Hematopoietic multipotent progenitor cell treated with erythropoietin and hydrocortisone succinate and interleukin-3 and kit ligand, for 6 days (in vitro differentiated cells): Measurements from ENCODE around the gene LYZ.
"Not testable (repeated sequence)": the region's sequence is repeated elsewhere in the genome, so short reads cannot be mapped to it uniquely, and the experiment has no call there.

Experiments used
- DNase-seq: peaks from one replicate; pipeline ENCODE4 v3.0.0-alpha.2; 2015

The LYZ gene

DNA sequence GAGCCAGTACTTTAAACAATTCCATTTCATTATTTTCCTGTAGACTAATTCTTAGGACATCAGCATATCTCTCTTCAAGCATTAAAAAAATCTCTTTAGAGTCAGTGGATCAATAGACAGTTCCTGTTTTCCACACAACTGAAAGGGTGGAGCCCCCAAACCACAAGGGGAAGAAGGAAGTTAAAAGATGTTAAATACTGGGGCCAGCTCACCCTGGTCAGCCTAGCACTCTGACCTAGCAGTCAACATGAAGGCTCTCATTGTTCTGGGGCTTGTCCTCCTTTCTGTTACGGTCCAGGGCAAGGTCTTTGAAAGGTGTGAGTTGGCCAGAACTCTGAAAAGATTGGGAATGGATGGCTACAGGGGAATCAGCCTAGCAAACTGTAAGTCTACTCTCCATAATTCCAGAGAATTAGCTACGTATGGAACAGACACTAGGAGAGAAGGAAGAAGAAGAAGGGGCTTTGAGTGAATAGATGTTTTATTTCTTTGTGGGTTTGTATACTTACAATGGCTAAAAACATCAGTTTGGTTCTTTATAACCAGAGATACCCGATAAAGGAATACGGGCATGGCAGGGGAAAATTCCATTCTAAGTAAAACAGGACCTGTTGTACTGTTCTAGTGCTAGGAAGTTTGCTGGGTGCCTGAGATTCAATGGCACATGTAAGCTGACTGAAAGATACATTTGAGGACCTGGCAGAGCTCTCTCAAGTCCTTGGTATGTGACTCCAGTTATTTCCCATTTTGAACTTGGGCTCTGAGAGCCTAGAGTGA lies at the start of gene LYZ:
LYZ (plus strand) TSS at position 220 of the 777 bp plus-strand sequence; CDS start at position 248, 28 bp downstream.
- DNase-seq = peak; percentile 69

DNA sequence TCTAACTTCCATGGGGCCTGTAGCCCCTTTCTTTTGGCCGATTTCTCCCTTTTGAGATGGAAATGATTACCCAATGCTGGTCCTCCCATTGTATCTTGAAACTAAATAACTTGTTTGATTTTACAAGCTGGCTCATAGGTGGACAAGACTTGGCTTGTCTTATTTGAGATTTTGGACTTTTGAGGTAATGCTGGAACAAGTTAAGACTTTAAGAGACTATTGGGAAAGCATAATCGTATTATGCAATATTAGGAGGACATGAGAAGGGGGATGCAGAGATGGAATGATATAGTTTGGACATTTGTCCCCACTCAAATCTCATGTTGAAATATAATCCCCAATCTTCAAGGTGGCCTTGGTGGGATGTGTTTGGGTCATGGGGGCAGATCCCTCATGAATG lies 49.2 kb upstream of the LYZ start:
- no peak for DNase-seq

DNA sequence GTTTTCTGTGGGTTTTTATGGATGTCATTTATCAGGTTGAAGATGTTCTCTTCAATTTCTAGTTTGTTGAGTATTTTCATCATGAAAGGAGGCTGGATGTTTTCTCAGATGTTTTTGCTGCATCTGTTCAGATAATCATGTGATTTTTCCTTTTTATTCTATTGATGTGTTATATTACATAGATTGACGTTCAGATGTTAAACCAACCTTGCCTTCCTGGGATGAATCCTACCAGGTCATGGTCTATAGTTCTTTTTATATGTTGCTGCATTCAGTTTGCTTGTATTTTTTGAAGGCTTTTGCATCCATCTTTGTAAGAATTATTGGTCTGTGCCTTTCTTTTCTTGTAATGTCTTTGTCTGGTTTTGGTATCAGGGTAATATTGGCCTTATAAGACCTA lies 43.9 kb upstream of the LYZ start:
- DNase-seq = no peak

DNA sequence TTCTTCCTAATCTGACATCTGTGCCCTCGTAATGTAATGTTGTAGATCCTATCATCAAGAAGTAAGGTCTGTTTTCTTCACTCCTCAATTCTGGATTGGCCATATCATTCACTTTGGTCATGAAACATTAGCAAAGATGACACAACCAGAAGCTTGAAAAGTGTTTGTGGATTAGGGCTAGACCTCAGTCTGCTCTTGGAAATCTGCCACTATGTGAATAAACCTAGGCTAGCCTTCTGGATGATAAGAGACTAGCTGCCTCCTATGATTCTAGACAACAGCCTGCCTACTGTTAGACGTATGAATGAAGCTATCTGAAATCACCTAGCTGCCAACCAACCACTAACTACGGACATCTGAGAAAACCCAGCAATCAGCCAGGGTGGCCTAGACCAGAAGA lies 38.7 kb upstream of the LYZ start:
- DNase-seq = peak; percentile 72

DNA sequence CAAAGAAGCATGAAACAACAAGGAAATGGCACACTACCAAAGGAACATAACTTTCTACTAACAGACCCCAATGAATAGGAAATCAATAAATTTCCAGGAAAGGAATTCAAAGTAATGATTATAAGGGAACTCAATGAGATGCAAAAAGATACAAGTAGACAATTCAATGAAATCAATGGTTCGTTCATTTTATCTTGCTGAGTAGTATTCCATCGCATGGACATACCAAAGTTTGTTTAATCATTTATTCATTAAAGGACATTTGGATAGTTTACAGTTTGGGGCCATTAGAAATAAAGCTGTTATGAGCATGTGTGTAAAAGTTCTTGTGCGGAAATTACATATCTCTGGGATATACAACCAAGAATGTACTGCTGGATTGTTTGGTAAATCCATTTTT lies 35.0 kb upstream of the LYZ start:
- no peak for DNase-seq

DNA sequence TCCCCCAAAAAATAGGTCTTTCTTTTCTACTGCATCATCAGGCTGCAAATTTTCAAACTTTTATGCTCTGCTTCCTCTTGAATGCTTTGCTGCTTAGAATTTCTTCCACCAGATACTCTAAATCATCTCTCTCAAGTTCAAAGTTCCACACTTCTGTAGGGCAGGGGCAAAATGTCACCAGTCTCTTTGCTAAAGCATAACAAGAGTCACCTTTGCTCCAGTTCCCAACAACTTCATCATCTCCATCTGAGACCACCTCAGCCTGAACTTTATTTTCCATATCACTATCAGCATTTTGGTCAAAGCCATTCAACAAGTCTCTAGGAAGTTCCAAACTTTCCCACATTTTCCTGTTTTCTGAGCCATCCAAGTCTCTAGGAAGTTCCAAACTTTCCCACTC lies 31.4 kb upstream of the LYZ start:
- not testable (repeated sequence) for DNase-seq

DNA sequence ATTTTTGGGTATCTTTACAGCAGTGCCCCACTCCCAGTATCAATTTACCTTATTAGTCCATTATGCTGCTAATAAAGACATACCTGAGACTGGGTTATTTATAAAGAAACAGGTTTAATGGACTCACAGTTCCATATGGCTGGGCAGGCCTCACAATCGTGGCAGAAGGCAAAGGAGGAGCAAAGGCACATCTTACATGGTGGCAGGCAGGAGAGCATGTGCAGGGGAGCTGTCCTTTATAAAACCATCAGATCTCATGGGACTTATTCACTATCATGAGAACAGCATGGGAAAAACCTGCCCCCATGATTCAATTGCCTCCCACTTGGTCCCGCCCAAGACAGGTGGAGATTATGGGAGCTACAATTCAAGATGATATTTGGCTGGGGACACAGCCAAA lies 30.9 kb upstream of the LYZ start:
- DNase-seq = not testable (repeated sequence)

DNA sequence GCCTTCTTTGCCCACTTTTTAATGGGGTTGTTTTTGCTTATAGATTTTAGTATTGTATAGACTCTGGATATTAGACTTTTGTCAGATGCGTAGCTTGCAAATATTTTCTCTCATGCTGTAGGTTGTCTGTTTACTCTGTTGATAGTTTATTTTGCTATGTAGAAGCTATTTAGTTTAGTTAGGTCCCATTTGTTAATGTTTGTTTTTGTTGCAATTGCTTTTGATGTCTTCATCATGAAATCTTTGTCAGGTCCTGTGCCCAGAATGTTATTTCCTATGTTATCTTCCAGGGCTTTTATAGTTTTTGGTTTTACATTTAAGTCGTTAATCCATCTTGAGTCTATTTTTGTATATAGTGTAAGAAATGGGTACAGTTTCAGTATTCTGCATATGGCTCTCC lies 30.0 kb upstream of the LYZ start:
- no peak for DNase-seq

DNA sequence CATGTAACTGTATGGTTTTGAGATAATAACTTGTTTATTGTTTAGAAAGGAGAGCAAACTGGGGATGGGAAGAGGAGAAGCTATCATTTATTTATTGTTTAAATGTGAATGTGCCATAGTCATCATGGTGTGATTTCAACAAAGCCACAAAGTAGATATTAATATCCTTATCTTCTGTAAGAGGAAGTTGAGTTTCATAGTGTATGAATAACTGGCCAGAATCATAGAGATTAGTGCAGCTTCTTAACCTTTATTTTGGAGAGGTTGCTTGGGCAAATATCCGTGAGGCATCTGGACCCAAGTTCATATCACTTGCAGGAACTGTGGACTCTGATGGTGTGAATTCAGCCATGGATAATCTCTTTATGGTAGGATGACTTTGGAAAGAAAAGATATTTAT lies 26.8 kb upstream of the LYZ start:
- DNase-seq = peak; percentile 64

DNA sequence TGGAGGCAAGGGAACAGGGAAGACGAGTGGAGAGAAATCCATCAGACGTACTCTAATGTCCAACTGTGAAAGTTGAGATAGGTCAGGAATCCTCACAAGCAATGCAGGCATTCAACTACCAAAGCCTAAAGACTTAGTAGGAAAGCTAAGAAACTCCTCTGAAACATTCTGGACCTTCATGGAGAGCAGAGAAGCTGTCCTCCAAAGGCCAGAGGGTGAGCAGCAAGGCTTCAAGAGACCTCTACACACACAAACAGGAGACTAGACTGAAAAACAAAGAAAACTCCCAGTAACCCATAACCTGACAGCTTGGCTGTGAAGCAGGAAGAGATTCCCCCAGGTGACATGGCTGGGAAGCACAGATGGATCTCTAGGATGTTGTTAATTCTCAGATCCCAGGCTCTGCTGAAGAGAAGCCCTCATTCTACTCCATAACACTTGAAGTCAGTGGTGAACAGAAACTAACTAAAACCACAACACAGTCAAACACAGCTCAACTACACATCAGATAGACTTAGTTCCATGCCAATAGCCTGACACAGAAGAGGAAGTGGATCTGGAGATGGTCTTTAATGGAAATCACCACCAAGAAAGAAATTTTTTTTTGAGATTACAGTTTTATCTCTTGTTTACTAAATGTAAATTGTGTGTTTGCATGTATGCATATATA lies 23.2 kb upstream of the LYZ start:
- peak; percentile 61 for DNase-seq

DNA sequence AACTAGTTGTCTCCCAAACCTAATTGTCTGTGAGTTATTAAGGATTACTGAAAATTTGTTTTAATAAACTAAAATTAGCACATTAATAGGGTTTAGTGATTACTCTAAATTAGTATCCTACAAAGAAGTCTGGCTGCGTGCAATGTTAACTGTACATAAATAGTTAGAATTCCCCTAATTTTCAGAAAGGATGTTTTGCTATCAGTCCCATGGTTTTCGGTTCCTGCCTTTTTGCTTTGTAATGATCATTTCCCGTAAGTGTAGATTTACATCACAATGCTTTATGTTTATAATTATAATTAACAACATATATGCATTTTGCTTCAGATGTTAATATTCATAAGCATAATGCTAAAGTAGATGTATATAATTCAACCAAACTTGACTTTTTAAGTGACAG lies 19.8 kb upstream of the LYZ start:
- DNase-seq = no peak

DNA sequence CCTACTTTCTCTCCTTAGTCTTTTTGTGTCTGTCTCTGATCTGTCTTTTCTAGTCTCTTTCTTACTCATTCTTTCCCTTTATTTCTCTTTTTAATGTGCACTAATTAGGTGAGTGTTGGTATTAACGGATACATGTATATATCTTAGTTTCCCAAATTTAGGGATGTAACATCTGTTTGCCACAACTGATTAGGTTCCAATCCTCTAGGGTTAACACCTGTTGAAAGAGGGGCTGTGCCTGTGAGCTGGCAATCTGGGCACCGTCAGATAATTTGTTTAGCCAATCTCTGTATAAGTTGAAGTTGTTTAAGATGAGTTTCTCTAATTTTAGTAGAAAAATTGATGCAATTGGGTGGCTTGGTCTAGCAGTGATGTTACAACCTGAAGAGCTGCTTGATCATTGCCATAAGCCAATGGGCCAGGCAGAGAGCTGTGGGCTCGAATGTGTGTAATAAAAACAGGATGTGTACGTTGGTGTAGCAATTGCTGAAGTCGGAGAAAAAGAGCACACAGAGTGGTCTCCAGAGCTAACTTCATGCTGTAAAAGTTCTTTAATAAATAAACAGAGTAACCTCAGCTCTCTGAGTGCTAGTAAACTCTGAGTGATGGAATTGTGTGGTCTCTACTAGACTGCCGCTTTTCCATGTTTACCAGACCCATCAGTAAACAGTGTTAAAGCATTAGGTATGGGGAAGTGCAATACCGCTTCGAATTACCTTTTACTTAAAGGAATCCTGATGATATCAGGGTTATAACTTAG lies 18.3 kb upstream of the LYZ start:
- DNase-seq = peak; percentile 47

DNA sequence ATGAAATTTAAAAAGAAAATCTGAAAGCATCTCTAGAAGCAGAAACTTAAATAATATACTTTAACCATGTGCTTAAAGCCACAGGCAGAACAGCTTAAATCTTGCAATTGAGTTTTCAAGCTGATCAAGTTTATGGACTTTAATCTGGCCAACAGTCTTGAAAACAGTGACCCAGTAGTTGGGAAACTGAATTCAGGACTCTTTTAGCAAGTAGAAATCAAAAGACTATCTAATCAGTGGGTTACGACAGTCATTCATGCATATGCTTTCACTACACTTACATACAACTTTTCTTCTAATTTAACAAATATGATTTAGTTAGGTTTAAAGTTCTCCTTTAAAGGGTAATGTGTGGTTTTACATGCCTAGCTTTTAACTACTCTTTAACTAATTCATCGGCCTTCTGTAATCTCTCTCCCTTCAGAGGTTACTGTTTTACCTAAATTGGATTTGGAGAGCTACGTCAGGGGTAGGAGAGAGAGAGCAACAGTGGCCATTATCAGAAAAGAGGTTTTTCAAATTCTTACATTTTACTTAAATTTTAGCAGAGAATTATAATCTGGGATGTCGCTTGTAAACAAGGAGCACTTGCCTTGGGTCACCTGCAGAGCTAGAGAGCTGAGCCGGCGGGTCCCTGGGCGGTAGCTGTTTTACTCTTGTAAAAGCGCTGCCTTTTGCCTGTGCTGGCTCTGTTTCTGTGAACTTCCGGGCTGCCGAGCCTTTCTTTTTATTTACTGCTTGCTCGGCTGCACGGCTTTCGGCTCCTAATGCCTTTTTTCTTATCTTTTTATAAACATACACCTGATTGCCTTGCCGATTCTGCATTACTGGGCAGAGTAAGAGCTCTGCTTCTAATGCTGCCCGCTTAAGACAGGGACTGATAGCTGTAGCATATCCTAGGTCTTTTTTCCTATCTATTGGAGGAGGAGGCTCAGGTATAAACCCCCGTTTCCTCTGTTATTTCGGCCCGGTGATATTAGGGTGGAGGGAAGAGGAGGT lies 17.4 kb upstream of the LYZ start:
- DNase-seq = peak; percentile 77

DNA sequence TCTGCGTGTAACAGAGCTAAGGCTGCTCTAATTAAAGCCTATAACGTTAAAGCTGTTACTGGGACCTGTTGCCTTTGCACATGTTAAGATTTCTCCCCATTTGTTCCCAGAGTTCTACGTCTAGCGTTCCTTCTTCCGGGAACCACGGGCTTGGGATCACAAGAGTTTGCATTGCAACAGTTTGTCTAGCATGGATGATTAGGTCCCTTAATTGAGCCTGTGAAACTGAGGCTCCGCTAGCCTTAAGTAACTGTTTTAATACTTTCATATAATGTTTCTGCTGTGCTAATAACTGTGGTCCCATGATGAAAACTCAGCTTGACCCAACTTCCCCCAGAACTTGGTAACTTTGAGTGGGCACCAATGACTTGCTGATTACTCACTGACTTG lies 16.7 kb upstream of the LYZ start:
- DNase-seq = no peak

DNA sequence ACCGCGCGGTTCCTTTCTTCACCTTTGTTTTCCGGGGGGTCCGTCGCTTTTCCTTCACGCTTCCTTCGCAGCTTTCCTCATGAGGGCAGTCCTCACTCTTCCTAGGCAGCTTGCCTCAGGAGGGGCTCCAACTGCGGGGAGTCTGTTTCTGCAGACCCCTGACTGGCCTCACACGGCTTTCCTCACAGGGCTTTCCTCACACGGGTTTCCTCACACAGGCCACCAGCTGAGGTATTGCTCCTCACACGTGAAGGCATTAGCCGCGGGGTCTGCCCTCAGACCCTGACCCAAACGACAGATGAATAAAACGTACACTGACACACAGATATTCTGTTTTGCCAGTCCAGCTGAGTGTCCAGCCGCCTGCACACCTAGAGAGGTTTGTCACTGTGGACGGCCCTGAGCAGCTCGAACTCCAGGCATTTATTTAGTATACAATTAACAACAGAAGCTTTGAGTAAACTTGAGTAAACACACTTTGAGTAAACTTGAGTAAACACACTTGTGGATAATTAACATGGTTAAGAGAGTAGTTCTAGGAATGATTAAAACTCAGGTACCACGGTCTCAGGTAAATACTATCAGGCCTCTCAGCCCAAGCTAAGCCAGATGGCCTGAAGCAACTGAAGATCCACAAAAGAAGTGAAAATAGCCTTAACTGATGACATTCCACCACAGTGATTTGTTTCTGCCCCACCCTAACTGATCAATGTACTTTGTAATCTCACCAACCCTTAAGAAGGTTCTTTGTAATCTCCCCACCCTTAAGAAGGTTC lies 16.1 kb upstream of the LYZ start:
- no peak for DNase-seq

DNA sequence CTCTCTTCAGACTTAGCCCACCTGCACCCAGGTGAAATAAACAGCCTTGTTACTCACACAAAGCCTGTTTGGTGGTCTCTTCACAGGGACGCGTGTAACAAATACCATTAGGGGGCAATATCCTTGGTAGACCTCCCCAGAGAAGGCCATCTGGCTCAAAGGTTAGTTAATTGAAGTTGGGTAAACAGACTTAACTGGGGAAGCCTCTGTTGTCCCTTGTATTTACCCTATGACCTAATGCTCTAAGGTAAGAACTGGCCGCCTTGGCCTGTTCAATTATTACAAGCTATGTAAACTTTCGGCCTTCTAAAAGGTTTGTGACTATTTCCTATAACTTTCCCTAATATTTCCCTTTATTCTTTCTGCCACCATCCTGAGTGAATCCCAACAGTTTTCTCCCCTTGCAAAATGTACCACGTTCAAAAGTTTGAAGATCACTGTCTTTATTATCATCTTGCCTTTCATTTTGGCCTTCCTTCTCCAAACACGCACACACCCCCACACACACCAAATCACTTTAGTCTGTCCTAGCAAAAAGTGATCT lies 15.3 kb upstream of the LYZ start:
- DNase-seq = no peak

DNA sequence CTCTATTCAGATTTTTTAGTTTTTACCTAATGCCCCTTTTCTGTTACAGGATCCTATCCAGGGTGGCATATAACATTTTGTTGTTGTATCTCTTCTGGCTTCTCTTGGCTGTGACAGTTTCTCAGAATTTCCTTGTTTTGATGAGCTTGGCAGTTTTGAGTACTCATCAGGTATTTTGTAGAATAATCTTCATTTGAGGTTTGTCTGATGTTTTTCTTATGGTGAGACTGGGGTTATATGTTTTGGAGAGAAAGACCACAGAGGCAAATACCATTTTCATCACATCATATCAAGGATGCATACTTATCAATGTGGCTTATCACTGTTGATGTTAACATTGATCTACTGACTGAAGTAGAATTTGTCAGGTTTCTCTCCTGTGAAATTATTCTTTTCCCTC lies 14.0 kb upstream of the LYZ start:
- DNase-seq = no peak

DNA sequence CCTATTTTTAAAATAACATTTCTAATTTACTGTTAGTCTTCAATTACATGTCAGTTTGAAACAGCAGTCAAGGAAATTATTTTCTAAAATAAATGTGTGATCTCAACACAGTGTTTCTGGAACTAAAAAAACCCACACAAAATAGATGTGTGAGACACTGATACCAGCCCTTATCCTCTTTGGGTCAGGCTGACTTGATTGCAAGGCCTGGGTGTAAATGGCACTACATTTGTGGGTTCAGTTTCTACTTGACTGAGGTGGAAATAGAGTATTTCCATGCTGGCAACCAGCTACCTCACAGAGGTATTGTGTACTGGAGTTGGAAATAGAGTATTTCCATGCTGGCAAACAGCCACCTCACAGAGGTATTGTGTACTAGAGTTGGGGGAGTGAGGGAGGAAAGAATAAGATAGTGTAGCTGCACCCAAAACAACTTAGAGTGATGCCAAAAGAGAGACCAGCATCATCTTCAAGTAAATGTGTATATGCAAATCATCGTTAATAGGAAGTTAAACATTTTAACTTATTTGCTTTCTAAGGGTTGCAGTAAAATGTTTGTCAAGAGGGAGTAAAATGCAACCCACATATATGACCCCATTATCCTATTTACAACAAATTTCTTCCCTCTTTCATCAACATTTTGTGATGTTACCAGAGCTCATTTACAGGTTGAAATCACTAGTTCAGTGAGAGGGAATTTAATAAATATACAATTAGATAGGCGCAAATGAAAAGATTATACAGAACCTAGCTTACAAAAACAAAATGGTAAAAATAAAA lies 10.7 kb upstream of the LYZ start:
- DNase-seq = peak; percentile 37

DNA sequence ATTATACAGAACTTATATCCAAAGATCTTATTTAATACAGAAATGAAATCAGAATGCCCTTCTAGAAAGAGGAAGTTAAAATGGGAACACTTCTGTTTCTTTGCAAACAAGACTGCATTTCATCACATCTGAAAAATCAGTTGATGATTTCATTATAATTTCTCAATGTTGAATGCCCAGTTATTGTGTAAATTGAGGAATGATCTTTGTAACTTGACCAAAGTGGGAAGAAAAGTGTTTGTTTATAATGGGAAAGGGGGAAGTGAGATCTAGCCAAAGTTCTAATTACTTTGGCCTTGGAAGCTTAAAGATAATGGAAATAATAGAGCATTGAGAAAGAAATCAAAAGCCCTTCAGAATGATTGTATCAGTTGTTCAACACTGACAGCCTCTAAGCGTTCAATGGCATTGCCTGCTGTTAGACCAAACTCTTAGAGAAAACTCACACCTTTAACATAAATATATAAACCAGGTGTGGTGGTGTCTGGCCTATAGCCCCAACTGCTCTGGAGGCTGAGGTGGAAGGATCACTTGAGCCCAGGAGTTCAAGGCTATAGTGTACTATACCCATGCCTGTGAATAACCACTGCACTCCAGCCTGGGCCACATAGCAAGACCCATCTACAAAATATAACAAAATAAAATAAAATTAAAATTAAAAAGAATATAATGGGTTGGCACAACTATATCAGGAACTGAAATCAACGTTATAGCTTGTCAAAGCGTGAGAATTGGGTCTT lies 9.9 kb upstream of the LYZ start:
- peak; percentile 53 for DNase-seq

DNA sequence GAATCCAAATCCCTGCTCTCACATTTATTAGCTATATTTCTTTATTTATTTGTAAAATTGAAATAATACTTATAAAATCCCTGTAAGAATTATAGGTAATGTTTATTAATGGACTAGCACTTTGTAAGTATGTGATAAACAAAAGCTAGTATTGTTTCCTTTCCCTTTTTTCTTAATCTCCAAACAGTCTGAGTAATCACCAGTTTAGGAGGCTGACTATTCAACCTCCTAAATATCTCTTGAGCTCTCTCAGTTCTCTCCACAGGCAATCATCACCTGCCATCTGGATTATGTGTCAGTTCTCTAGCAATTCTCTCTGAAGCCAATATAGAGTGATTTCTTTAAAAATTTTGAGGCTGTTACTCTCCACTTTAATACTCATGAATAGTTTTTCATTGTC lies 9.2 kb upstream of the LYZ start:
- no peak for DNase-seq
